ENCODE measurements around the gene FGF6. TPM values are rescaled to one million over a fixed set of nuclear protein-coding genes. Genes with fewer than 3 reads are reported as not detected.

Gene FGF6
- total and polyA plus RNA-seq, 10 of the 15 experiments (the other 5 are each of a cell fraction or from before 2014, with no cell fraction given) = not detected

DNA sequence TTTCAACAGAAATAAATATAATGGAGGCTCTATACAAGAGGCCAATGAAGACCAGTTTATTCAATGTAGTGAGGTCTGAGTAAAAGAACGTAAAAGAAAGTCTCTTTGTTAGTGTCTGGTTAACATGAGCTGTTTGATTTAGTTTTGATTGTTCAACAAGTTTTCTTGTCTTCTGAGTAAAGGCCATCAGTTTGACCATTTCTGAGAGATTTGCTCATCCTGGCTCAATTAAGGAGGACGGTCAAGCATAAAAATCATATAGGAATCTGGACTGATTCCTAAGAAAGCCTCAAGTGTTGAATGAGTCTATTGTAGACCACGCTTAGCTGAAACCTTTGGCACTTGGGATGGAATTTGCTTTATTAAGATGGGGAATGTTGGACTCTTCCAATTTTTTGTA lies 33.6 kb downstream of the FGF6 start (continued):
- TF ChIP-seq TCF7 (IDR thresholded peaks at IDR 0.05; ENCODE audit: borderline replicate concordance) = no peak
- no peak for TF ChIP-seq NFIC (IDR thresholded peaks at IDR 0.05; ENCODE audit: low read depth, low read length)
- TF ChIP-seq PAX5 (IDR thresholded peaks at IDR 0.05; ENCODE audit: borderline replicate concordance, low read depth, low read length) = no peak
- no peak for TF ChIP-seq RBBP5 (conservative IDR thresholded peaks at IDR 0.05)
- no peak for TF ChIP-seq FOXM1 (IDR thresholded peaks at IDR 0.05; ENCODE audit: low read depth, low read length)
- TF ChIP-seq, protein P1, sequence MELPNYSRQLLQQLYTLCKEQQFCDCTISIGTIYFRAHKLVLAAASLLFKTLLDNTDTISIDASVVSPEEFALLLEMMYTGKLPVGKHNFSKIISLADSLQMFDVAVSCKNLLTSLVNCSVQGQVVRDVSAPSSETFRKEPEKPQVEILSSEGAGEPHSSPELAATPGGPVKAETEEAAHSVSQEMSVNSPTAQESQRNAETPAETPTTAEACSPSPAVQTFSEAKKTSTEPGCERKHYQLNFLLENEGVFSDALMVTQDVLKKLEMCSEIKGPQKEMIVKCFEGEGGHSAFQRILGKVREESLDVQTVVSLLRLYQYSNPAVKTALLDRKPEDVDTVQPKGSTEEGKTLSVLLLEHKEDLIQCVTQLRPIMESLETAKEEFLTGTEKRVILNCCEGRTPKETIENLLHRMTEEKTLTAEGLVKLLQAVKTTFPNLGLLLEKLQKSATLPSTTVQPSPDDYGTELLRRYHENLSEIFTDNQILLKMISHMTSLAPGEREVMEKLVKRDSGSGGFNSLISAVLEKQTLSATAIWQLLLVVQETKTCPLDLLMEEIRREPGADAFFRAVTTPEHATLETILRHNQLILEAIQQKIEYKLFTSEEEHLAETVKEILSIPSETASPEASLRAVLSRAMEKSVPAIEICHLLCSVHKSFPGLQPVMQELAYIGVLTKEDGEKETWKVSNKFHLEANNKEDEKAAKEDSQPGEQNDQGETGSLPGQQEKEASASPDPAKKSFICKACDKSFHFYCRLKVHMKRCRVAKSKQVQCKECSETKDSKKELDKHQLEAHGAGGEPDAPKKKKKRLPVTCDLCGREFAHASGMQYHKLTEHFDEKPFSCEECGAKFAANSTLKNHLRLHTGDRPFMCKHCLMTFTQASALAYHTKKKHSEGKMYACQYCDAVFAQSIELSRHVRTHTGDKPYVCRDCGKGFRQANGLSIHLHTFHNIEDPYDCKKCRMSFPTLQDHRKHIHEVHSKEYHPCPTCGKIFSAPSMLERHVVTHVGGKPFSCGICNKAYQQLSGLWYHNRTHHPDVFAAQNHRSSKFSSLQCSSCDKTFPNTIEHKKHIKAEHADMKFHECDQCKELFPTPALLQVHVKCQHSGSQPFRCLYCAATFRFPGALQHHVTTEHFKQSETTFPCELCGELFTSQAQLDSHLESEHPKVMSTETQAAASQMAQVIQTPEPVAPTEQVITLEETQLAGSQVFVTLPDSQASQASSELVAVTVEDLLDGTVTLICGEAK (IDR thresholded peaks at IDR 0.05; ENCODE audit: borderline replicate concordance) = no peak
- TF ChIP-seq SIX5 (IDR thresholded peaks at IDR 0.05; ENCODE audit: low read depth, low read length, severe bottlenecking) = no peak
- no peak for TF ChIP-seq YBX1 (IDR thresholded peaks at IDR 0.05)

GRCh38 chr12:4407136-4407535 lies 38.5 kb downstream of the FGF6 start:
- no peak overlapping the region for H3K4me3 ChIP-seq
- no peak for FAIRE-seq
- CTCF ChIA-PET = no interaction called here
- intact Hi-C loops (cut with micrococcal nuclease; ENCODE audit: unreplicated experiment) = no loop called here
- POLR2A ChIA-PET = no interaction called here
- no peaks in the 10 kb centered on the region for H3K4me1 ChIP-seq (ENCODE audit: control insufficient read depth, insufficient read depth, low read length)
- H3K4me2 ChIP-seq (ENCODE audit: control insufficient read depth, insufficient read depth) = no peak overlapping the region
- no peak overlapping the region for H3K9ac ChIP-seq (ENCODE audit: control insufficient read depth, insufficient read depth, low read length)
- no peak for DNase-seq (ENCODE audit: low read depth, low spot score)
- H3K27me3 ChIP-seq (replicated peaks in 1 of 2; ENCODE audit: control insufficient read depth in 2 of 2, insufficient read depth in 2 of 2, low read length in 1 of 2) = no peaks in the 10 kb centered on the region; a peak in 1 of 4 replicates
- no peak for TF ChIP-seq ZNF24 (IDR thresholded peaks at IDR 0.05)
- no peak for TF ChIP-seq BACH1 (IDR thresholded peaks at IDR 0.05; ENCODE audit: borderline replicate concordance)
- TF ChIP-seq MEF2B (IDR thresholded peaks at IDR 0.05; ENCODE audit: partially characterized antibody, poor library complexity, severe bottlenecking) = no peak
- TF ChIP-seq CTCF (IDR thresholded peaks at IDR 0.05 in 2 of 3, conservative IDR thresholded peaks at IDR 0.05 in 1 of 3; ENCODE audit: control insufficient read depth in 2 of 3, extremely low read depth in 1 of 3, insufficient read depth in 1 of 3, low read depth in 3 of 3, low read length in 3 of 3) = no peak
- TF ChIP-seq BCL3 (IDR thresholded peaks at IDR 0.05; ENCODE audit: borderline replicate concordance, insufficient read depth, low read depth, low read length, poor library complexity, severe bottlenecking) = no peak
- TF ChIP-seq SMAD5 (IDR thresholded peaks at IDR 0.05; ENCODE audit: low read depth) = no peak
- SMC1A ChIA-PET (ENCODE audit: uncharacterized antibody, unreplicated experiment) = no interaction called here
- 57% methylated on average over 3 of the region's 3 CpGs for WGBS (ENCODE audit: insufficient coverage, insufficient replicate concordance, low lambda C conversion rate, missing lambda C conversion rate)
- RAD21 ChIA-PET (ENCODE audit: unreplicated experiment) = no interaction called here
- no peaks in the 10 kb centered on the region for H3K79me2 ChIP-seq (ENCODE audit: control insufficient read depth, insufficient read depth, low read length)
- BruUV-seq (replicated peaks) = no TSS peak
- no peaks in the 10 kb centered on the region for H3K36me3 ChIP-seq (ENCODE audit: control insufficient read depth in 2 of 2, insufficient read depth in 2 of 2, low read length in 1 of 2)
- in situ Hi-C loops (cut with MboI) = no loop called here
- no peak overlapping the region for H3K27ac ChIP-seq (ENCODE audit: control insufficient read depth, insufficient read depth)
- no peak for ATAC-seq
- no peak overlapping the region for H2AFZ ChIP-seq (ENCODE audit: control insufficient read depth, low read depth, low read length)
- no peaks in the 10 kb centered on the region for H4K20me1 ChIP-seq (ENCODE audit: control insufficient read depth, insufficient read depth)
- no peaks in the 10 kb centered on the region; the same call in 2 of the 3 replicates for H3K9me3 ChIP-seq (replicated peaks; ENCODE audit: control insufficient read depth, insufficient read depth, low read length)

Data from GM12878 (cell line).